IPS-11a (cell line): ENCODE data around the gene MCTP1.
"Not testable (repeated sequence)": the region's sequence is repeated elsewhere in the genome, so short reads cannot be mapped to it uniquely, and the experiment has no call there.

Experiments used
- H3K4me3 ChIP-seq: one replicate; pipeline ENCODE4 v1.5.1; 2013; ENCODE audit warnings: low read depth, low read length, control low read depth

Gene MCTP1

DNA sequence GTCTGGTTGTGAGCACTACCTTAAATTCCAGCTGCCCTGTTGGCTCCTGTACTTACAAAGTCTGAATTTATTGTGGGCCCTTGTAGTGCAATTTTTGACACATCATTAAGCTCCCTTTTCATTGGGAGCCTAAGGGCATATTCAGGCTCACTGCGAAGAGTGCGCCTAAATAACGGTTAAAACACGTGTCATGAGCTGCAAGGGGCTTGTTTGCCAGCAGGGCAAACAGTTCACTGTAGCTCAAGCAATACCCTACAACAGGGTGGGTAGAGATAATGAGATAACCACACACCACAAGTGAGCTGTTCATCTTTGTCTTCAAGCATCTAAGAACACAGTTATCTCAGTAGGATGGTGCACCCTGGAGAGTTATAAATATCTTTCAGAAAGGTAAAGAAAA is 452.2 kb downstream of the MCTP1 start:
- H3K4me3 ChIP-seq = no peak overlapping the region

DNA sequence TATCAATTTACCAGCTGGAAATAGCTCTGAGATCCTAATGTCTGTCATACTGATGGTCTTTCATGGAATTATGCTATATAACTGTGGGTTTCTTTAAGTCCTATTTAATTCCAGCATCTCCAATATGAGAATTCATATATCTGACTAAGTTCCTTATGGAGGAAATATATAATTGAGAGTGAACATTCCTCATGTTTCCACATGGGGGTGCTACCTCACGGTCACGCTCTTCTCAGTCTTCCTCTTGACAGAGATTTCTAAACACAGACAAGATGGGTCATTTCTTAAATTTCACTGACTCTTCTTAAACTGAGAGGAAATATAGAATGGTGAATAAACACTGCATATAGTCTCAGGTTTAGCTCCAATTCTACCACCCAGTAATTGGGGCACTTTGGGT is 454.4 kb downstream of the MCTP1 start:
- H3K4me3 ChIP-seq = no peak overlapping the region

DNA sequence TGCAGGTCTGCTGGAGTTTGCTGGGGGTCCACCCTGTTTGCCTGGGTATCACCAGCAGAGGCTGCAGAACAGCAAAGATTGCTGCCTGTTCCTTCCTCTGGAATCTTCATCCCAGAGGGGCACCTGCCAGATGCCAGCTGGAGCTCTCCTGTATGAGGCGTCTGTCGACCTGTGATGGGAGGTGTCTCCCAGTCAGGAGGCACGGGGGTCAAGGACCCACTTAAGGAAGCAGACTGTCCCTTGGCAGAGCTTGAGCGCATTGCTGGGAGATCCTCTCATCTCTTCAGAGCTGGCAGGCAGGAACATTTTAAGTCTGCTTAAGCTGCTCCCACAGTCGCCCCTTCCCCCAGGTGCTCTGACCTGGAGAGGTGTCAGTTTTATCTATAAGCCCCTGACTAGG is 456.7 kb downstream of the MCTP1 start:
- H3K4me3 ChIP-seq = not testable (repeated sequence)

DNA sequence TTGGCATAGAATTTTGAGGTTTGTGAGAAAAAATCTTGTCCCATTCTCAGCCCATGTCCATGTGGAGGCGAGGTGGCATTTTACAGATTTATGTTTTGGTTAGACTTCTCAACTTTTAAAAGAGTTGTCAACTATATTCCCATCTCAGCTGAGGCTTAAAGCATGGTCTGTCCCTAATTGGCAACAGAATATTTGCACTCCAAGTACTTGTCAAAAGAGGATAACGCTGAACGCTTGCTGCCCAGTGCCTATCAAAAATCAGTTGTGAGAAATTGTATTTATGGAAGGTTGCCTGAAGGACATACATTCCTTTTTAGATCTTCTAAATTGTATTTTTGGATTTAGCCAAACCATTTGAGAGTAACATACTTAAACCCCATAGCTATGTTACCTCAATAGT is 464.4 kb downstream of the MCTP1 start:
- H3K4me3 ChIP-seq = no peak overlapping the region

DNA sequence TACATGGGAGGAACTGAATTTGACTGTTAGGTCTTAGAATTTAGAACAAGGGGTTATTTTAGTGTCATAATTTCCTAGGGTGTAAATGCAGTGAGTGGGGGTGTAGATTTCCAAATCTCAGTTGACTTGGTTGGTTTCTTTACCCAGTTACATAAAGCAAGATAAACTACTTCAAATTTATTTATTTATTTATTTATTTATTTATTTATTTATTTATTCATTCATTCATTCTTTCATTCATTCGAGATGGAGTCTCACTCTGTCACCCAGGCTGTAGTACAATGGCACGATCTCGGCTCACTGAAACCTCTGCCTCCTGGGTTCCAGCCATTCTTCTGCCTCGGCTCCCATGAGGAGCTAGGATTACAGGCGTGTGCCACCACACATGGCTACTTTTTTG is 466.0 kb downstream of the MCTP1 start:
- no peak overlapping the region for H3K4me3 ChIP-seq

DNA sequence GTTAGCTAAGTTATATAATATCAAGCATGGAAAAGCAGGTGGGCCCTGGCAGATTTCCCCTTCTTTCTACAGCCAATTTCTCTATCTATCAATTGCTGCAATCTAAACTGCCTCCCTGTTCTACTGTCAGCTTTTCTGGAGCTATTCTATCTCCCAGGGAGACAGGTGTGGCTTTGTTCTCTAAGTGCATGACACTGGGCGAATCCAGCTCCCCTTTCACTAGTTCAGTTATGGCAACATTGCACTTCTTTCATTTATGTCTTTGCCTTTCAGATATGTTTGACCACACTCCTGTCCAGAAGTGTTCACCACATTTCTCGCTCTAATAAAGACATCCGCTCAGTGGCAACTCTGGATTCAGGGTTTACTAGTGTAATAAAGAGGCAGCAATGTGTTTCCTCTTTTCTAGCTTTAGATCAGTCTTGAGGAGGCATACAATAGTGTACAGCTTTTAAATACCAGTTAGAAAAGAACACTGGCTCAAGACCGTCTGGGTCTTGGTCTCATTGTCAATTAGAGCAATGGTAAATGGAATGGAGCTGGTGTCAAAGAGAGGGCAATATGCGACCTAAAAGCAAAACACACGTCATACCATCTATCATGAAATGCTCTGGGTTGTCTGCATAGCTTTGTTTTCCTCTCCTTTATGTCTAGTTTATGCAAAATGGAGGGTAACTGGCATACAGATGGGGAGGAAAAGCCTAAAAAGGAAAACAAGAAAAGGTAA is 469.4 kb downstream of the MCTP1 start:
- no peak overlapping the region for H3K4me3 ChIP-seq

GRCh38 chr5:94812232-94812631 is 472.7 kb downstream of the MCTP1 start:
- H3K4me3 ChIP-seq = no peak overlapping the region

DNA sequence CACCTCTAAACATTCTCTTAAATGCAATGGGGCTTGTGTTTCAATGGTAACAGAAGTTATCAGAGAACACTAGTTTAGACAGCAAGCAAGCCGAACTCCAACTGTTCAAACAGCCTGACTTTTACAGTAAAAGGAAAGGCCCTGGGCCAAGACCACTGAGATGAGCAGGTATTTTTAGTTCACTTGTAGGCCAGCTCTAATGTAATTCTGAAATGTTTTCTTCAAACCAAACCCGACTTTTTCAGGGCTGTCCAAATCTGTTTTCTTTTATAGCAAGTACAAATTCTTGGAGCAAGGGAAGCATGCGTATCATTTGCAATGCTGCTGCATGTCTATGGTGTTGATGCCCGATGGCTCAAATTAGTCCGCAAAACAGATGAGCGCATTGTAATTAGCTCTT is 473.6 kb downstream of the MCTP1 start:
- H3K4me3 ChIP-seq = no peak overlapping the region

GRCh38 chr5:94810877-94811276 is 474.0 kb downstream of the MCTP1 start:
- H3K4me3 ChIP-seq = no peak overlapping the region

GRCh38 chr5:94810281-94810680 is 474.6 kb downstream of the MCTP1 start:
- H3K4me3 ChIP-seq = no peak overlapping the region

DNA sequence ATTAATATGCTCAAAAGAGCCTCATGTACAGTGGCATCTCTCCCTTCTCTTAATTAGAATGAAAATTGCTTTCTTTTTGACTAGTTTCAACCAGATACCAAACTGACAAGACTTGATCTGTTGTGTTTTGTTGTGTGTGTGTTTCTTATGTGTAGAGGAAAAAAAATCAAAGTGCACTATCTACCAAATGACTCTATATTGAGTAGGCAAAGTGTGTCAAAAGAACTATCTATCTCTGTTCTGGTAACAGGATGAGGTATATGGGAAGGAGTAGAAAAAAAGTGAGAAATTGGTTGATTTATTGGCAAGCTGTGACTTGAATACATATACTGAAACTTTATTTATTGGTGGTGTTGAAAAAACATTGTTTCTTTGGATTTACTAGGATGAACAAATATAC is 476.4 kb downstream of the MCTP1 start:
- H3K4me3 ChIP-seq = no peak overlapping the region

GRCh38 chr5:94807985-94808384 is 476.9 kb downstream of the MCTP1 start:
- H3K4me3 ChIP-seq = no peak overlapping the region

DNA sequence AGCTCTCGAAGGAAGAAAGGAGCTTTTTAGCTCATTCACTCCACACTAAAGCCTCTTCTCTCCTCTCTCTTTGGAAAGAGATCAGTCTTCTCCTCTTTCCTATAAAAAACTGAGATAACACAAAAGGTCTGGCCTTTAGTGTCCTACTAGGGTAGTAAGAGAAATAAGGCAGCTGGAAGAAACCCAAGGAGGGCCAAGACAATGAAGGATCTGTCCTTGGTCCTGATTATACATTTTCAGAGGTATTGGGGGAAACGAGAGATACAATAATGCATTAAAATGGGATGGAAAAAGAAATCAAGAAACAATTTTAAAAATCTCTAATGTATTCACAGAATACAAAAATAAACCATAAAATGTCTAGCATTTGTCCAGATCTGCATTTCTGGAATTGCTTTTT is 482.4 kb downstream of the MCTP1 start:
- no peak overlapping the region for H3K4me3 ChIP-seq

DNA sequence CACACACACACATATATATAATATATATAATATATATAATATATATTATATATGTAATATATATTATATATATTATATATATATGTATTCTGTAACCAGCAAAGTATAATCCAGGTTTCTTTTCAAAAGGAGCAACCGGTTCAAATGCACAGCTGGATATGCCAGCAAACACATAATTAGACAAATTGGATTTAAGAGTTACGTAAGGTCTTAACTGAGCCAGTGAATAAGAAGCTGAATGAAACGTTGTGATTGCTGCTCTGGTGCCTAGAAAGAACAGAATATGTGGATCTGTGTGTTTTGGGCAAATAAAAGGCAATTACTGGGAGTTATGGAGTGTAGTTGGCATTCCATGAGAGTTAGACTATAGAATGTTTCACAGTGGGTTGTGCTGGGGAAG is 488.3 kb downstream of the MCTP1 start:
- no peak overlapping the region for H3K4me3 ChIP-seq

DNA sequence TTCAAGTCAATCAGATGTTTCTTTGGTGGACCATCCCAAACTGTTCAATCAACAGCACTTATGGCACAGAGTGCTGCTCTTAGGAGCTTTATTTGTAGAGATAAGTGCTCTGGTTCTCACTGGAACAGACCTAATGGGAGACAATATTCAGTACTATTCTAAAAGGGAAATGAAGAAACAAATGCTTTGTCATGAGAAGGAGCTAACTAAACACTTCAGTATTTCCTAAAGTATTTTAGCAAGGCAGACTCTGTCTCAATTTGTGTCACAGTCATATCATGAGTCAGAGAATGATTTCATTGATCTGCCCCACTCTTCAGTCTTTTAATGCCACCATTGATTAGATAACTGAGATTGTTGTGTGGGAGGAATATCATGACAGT is 491.1 kb downstream of the MCTP1 start:
- no peak overlapping the region for H3K4me3 ChIP-seq

DNA sequence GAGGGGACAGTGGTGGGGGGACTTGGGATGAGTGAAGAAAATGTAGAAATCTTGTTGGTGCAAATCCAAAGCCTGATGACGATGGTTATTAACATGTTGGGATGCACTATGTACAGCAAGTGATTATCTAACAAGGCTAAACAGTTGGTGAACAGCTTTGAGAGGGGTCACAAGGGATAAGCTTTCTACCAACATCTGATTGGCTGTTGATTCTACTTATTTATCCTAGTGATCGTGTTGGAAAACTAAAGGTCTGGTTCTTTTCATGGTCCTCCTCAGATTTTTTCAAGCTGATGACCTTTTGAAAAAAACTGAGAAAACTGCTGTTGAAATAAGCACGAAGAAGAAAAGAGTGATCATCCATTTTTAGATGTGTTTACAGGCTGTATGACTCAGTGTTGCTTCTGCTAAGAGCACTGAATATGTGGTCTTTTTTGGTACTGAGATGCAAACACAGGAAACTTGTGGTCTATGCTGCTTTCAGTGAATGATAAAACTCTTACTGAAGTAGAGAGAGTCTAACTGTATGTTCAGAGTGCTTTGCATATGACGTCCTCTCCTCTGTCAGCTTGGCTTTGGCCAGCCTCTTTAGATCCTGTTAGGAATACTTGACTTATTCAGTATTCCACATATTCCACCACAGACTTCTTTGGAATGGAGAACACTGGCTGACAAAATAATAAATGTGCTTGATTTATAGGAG is 491.6 kb downstream of the MCTP1 start:
- no peak overlapping the region for H3K4me3 ChIP-seq

GRCh38 chr5:94791829-94792228 is 493.1 kb downstream of the MCTP1 start:
- no peak overlapping the region for H3K4me3 ChIP-seq

- H3K4me3 ChIP-seq = no peak overlapping the region
These were observed 496.4 kb downstream of the MCTP1 start for GRCh38 chr5:94788527-94788926.

DNA sequence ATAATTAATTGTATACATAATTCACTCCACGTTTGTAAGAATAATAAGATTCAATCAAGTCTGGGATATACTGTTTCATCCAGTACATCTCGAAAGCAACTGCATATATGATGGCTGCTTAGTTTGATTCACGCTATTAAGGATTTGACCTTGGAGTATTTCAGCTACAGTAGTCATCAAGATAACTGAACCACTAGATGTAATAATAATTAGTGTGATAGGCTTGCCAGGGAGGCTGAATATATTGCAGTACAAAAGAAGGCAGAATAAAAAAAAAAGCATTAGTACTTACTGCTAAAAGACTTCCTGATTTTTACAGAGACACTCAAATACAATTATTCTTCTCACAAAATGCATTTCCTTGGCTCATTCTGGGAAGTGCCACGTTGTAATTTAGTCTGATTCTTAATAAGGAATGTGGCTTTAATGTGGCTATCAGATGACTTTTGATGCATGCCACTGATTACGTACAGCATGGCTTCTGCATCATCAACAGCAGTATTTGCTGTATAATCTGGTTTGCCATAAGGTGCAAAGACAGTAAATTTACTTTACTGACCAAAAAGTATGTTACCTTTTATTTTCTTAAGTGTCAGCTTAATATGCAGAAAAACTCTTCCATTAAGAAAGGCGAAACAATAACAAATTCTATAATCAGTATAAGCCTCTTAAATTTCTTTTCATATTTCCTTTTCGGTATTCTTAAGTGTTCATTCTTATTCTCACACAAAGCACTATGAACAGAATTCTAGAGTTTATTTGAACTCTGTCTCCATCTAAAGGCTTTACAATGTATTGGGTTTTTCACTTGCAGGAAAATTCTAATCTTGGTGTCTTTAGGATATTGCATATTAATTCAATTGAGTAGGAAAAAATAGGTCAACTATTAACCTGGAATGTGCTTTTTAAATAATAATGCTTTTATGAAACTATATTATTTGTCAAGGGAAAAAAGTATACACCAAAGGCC is 500.1 kb downstream of the MCTP1 start:
- no peak overlapping the region for H3K4me3 ChIP-seq

- H3K4me3 ChIP-seq = no peak overlapping the region
These were observed 502.5 kb downstream of the MCTP1 start for GRCh38 chr5:94782383-94782782.

- no peak overlapping the region for H3K4me3 ChIP-seq
These were observed 505.2 kb downstream of the MCTP1 start for GRCh38 chr5:94779684-94780083.

DNA sequence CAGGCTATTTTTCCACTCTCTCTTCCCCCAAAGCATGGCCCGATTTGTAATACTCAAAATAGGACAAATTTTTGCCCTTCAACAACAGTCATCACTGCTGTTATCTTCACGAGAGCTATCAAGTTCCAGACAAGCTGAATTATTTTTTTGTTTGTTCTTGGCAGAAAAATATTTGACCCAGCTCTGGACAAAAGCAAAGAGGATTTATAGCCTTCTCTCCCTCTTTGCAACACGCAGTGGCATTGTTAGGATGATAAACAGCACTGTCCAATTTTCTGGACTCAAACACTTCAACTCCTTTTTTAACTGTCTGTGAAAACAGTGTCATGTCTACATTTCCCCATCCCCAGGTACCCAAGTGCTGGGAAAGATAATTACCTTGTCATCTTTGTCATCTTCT is 506.2 kb downstream of the MCTP1 start:
- H3K4me3 ChIP-seq = no peak overlapping the region
